Measurements from ENCODE around the gene CCDC178.

The CCDC178 gene

DNA sequence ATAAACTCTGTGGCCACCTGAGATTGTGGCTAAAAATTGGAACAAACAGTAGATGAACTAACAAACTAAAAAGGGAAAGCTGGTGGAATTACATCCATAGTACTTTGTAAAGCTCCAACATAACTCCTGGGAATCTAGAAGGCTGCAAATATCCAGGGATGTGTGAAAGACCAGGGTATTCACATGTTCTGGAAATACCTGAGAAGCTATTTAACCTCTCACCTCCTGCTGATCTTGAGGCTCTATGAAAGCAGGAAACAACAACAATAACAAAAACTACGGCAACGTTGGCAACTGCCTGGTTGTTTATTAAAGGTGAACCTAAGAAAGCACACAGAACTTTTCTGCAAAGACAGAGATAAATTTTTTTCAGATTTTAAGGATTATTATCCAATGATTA, 171.3 kb downstream of the CCDC178 start:
- ATAC-seq (replicated peaks; ENCODE audit: extremely low read depth, poor library complexity, severe bottlenecking), result no peak
- no peaks in the 10 kb centered on the region for H3K4me1 Mint-ChIP-seq
- H3K4me3 Mint-ChIP-seq, result no peak overlapping the region
- no peak for DNase-seq (ENCODE audit: low spot score in 2 of 2)
- H3K27me3 Mint-ChIP-seq, result no peaks in the 10 kb centered on the region
- H3K9me3 Mint-ChIP-seq, result peaks cover 7% of the 10 kb centered on the region
- no peak overlapping the region for H3K27ac Mint-ChIP-seq (ENCODE audit: low read depth)
- no peaks in the 10 kb centered on the region for H3K36me3 Mint-ChIP-seq (ENCODE audit: insufficient read depth)

DNA sequence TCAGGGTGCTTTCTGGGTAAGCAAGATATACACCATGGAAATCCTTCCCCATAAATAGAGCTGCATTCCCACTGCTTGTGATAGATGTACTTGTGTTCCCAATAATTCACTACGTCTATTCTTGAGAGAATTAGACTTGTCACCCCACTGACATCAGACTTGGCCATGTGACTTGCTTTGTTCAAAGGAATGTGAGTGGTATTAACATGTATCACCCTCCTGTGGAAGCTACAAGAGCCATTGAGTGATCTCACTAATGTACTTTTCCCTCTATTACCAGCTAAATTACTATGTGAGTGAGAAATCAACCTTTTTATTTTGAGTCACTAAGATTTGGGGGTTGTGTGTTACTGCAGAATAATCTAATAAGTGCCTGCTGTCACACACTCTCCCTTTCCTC, 176.0 kb downstream of the CCDC178 start:
- no peak for DNase-seq (ENCODE audit: low spot score in 2 of 2)
- H3K4me3 Mint-ChIP-seq, result no peak overlapping the region
- ATAC-seq (replicated peaks; ENCODE audit: extremely low read depth, poor library complexity, severe bottlenecking), result no peak
- H3K36me3 Mint-ChIP-seq (ENCODE audit: insufficient read depth), result no peaks in the 10 kb centered on the region
- peaks cover 13% of the 10 kb centered on the region for H3K9me3 Mint-ChIP-seq
- H3K27ac Mint-ChIP-seq (ENCODE audit: low read depth), result no peak overlapping the region
- H3K27me3 Mint-ChIP-seq, result no peaks in the 10 kb centered on the region
- no peaks in the 10 kb centered on the region for H3K4me1 Mint-ChIP-seq

DNA sequence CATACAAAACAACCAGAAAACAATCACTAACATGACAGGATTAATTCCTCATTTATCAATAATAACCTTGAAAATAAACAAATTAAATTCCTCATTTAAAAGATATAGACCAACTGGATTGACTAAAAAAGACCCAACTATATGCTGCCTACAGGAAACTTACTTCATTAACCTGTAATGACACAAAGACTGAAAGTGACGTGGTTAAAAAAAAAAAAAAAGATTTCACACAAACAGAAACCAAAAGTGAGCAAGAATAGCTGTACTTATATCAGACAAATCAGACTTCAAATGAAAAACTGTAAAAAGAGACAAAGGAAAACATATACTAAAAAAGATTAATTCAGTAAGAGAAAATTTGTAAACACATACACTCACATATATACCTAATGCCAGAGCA, 201.2 kb downstream of the CCDC178 start:
- Mint-ChIP-seq H3K9me3 (peaks cover 33% of the 10 kb centered on the region), H3K4me1 (no peaks in the 10 kb centered on the region), H3K27me3 (no peaks in the 10 kb centered on the region), H3K27ac (ENCODE audit: low read depth) (no peak overlapping the region), H3K36me3 (ENCODE audit: insufficient read depth) (peaks cover 2% of the 10 kb centered on the region), H3K4me3 (no peak overlapping the region)
- DNase-seq (ENCODE audit: low spot score in 2 of 2), result no peak
- ATAC-seq (replicated peaks; ENCODE audit: extremely low read depth, poor library complexity, severe bottlenecking), result no peak

DNA sequence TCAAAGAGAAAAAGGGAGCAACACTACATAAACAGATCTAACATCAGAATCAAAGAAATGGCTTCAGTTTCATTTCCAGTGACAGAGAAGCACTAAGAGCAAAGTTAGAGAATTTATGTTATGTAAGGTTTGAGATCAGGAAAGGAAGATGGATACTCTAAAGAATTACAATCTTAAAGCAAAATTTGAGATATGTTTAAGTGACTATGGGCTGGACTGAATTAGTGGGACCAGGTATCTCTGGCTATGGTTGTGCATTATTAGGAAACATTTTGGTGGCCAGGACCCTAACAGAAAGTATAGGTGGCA, 208.2 kb downstream of the CCDC178 start:
- no peaks in the 10 kb centered on the region for H3K27me3 Mint-ChIP-seq
- H3K4me3 Mint-ChIP-seq, result no peak overlapping the region
- ATAC-seq (replicated peaks; ENCODE audit: extremely low read depth, poor library complexity, severe bottlenecking) (no peak), DNase-seq (ENCODE audit: low spot score in 2 of 2) (no peak)
- H3K4me1 Mint-ChIP-seq, result no peaks in the 10 kb centered on the region
- no peaks in the 10 kb centered on the region for H3K36me3 Mint-ChIP-seq (ENCODE audit: insufficient read depth)
- no peaks in the 10 kb centered on the region for H3K9me3 Mint-ChIP-seq
- no peak overlapping the region for H3K27ac Mint-ChIP-seq (ENCODE audit: low read depth)

DNA sequence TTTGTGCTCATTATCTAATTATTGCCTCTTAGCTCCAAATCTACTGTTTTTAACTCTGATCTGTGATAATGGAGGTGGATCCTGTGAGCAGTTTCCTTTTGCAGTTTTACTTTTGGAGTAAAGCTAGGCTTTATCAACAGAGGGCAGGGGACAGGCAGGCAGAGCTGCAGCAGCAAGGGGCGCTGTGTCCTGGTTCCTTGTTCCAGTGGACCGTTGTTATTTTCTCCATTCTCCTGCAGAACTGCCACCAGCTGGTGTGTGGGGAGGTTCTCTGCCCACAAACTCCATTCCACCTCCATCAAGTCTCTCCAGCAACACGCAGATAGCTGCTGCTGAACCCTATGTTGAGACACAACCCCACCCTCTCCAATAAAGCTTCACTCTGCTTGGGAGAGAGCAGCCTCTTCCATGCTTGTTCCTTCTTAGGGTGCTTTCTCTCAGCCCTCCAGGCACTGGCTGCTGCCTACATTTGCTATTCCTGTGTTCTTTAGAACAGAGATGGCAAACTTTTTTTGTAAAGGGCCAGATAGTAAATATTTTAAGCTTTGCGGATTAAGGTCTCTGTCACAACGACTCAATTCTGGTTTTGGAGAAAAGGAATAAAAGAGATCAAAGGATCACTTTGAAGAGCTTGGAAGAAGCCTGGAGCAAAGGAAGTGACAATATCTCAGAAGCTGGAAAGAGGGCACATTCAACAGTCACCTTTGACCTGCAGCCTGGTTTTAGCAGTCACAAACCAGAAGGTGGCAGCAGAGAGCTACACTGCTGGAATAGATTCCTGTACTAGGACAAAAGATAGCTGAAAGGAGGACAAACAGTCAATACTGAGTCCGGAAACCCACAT, 208.8 kb downstream of the CCDC178 start:
- no peak overlapping the region for H3K27ac Mint-ChIP-seq (ENCODE audit: low read depth)
- DNase-seq (ENCODE audit: low spot score in 2 of 2) (no peak), ATAC-seq (replicated peaks; ENCODE audit: extremely low read depth, poor library complexity, severe bottlenecking) (peak; percentile 14)
- no peaks in the 10 kb centered on the region for H3K36me3 Mint-ChIP-seq (ENCODE audit: insufficient read depth)
- no peaks in the 10 kb centered on the region for H3K4me1 Mint-ChIP-seq
- no peaks in the 10 kb centered on the region for H3K9me3 Mint-ChIP-seq
- no peak overlapping the region for H3K4me3 Mint-ChIP-seq
- H3K27me3 Mint-ChIP-seq, result no peaks in the 10 kb centered on the region

DNA sequence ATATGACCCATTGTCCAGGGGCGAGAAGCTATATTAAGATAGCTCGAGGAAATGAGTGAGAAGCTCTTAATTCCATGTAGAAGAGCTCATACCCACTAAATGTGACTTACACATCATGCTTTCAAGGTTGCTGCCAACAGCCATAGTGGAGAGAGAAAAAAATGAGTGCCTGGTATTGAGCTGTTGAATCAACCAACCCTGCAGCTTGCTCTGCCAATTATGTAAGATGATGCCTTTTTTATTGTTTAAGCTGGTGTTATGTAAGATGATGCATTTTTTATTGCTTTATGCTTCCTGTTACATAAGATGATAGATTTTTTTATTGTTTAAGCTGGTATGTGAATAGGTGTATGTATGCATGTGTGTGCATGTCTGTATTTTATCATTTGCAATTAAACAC, 228.2 kb downstream of the CCDC178 start:
- peaks cover 6% of the 10 kb centered on the region for H3K9me3 Mint-ChIP-seq
- DNase-seq (ENCODE audit: low spot score in 2 of 2) (no peak), ATAC-seq (replicated peaks; ENCODE audit: extremely low read depth, poor library complexity, severe bottlenecking) (no peak)
- no peak overlapping the region for H3K27ac Mint-ChIP-seq (ENCODE audit: low read depth)
- H3K36me3 Mint-ChIP-seq (ENCODE audit: insufficient read depth), result no peaks in the 10 kb centered on the region
- no peaks in the 10 kb centered on the region for H3K27me3 Mint-ChIP-seq
- no peaks in the 10 kb centered on the region for H3K4me1 Mint-ChIP-seq
- H3K4me3 Mint-ChIP-seq, result no peak overlapping the region

DNA sequence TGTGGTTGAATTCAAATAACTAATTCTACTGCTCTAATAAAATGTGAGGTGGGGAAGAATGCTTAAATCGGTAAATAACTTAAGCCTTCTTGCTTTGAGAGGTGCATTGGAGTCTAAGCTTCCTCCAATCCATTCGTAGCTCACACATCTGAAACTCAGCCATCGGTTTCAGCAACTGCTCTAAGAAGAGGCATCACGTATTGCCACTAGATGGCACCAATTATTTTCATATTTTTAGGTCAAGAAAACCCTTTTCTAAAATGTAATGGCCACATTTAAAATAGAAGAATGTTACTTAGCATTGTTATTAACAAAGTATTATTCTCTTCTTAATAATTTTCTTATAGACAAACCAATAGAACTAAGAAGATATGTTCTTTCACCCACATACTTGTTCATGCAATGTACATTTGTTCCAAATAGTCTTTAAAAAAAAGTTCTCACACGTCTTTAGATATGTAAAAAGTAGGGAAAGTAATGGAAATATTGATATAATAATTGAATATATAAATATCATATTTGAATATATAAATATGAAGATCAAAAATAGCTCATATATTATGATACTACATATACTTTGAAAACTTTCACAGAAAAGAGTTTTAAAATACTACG, 229.8 kb downstream of the CCDC178 start:
- Mint-ChIP-seq H3K9me3 (peaks cover 6% of the 10 kb centered on the region), H3K27me3 (no peaks in the 10 kb centered on the region), H3K27ac (ENCODE audit: low read depth) (no peak overlapping the region), H3K4me1 (no peaks in the 10 kb centered on the region), H3K36me3 (ENCODE audit: insufficient read depth) (no peaks in the 10 kb centered on the region), H3K4me3 (no peak overlapping the region)
- no peak for ATAC-seq (replicated peaks; ENCODE audit: extremely low read depth, poor library complexity, severe bottlenecking)
- no peak for DNase-seq (ENCODE audit: low spot score in 2 of 2)

DNA sequence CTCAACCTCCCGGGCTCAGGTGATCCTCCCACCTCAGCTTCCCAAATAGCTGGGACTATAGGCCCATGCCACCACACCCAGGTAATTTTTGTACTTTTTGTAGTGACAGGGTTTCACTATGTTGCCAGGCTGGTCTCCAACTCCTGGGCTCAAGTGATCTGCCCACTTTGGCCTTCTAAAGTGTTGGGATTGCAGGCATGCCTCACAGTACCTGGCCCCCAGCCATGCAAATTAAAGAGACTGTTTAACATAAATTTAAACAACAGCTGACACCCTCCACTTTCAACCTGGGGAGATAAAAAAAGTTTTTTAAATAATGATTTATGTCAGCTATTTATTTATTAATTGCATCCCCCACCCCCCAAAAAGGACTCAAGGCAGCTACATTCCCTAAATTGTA, 234.7 kb downstream of the CCDC178 start:
- Mint-ChIP-seq H3K4me3 (no peak overlapping the region), H3K4me1 (no peaks in the 10 kb centered on the region), H3K9me3 (peaks cover 12% of the 10 kb centered on the region), H3K27me3 (no peaks in the 10 kb centered on the region), H3K27ac (ENCODE audit: low read depth) (no peak overlapping the region), H3K36me3 (ENCODE audit: insufficient read depth) (no peaks in the 10 kb centered on the region)
- DNase-seq (ENCODE audit: low spot score in 2 of 2) (no peak), ATAC-seq (replicated peaks; ENCODE audit: extremely low read depth, poor library complexity, severe bottlenecking) (no peak)

DNA sequence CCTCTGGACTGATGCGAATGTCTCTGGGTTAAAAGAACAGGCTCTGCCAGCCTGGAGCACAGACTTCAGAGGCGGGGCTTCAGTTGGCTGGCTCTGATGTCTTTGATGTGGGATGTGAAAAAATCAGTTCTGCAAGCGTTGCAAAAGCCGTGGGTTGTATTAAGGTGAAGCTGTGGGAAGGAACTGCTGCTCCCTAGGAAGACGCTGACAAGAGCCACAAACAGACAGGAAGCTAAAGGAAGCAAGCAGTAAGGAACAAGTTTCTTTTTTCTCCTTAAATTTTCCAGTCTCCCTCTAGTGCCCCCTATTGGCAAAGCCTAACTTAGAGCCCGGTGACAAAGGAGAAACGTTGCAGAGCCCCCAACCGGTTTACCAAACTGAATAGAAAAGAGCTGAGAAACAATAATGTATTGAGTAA, 239.0 kb downstream of the CCDC178 start:
- Mint-ChIP-seq H3K27ac (ENCODE audit: low read depth) (no peak overlapping the region), H3K9me3 (peaks cover 17% of the 10 kb centered on the region), H3K27me3 (no peaks in the 10 kb centered on the region), H3K4me1 (no peaks in the 10 kb centered on the region), H3K36me3 (ENCODE audit: insufficient read depth) (no peaks in the 10 kb centered on the region), H3K4me3 (no peak overlapping the region)
- ATAC-seq (replicated peaks; ENCODE audit: extremely low read depth, poor library complexity, severe bottlenecking) (no peak), DNase-seq (ENCODE audit: low spot score in 2 of 2) (no peak)

DNA sequence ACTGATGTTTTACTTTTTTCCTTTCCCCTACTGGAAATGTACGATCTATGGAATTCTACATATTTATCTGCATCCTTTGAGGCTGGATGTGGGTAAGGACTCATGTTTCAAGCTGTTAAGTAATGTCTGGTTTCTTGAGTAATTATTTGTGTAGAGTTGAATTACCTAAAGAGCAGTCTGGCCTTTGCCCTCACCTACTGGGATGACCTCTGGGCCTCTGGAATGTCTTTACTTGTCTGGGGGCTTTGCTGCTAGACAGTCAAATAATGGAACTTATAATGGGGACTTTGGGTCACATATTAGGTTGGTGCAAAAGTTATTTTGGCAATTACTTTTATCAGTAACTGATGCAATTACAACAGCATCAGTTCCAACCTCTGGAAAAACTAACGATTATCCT, 244.7 kb downstream of the CCDC178 start:
- no peak overlapping the region for H3K4me3 Mint-ChIP-seq
- H3K36me3 Mint-ChIP-seq (ENCODE audit: insufficient read depth), result peaks cover 2% of the 10 kb centered on the region
- ATAC-seq (replicated peaks; ENCODE audit: extremely low read depth, poor library complexity, severe bottlenecking) (no peak), DNase-seq (ENCODE audit: low spot score in 2 of 2) (no peak)
- no peaks in the 10 kb centered on the region for H3K4me1 Mint-ChIP-seq
- no peak overlapping the region for H3K27ac Mint-ChIP-seq (ENCODE audit: low read depth)
- no peaks in the 10 kb centered on the region for H3K27me3 Mint-ChIP-seq
- peaks cover 19% of the 10 kb centered on the region for H3K9me3 Mint-ChIP-seq

DNA sequence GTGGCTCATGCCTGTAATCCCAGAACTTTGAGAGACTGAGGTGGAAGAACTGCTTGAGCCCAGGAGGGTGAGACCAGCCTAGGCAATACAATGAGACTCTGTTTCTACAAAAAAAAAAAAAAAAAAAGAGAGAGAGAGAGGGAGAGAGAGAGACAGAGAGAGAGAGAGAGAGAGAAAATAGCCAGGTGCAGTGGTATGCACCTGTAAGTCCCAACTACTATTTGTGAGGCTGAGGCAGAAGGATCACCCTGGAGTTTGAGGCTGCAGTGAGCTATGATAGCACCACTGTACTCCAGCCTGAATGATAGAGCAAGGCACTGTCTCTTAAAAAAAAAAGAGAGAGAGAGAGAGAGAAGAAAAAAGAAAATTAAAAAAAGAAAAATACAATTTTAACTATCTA, 245.7 kb downstream of the CCDC178 start:
- DNase-seq (ENCODE audit: low spot score in 2 of 2) (no peak), ATAC-seq (replicated peaks; ENCODE audit: extremely low read depth, poor library complexity, severe bottlenecking) (no peak)
- Mint-ChIP-seq H3K27ac (ENCODE audit: low read depth) (no peak overlapping the region), H3K27me3 (no peaks in the 10 kb centered on the region), H3K36me3 (ENCODE audit: insufficient read depth) (peaks cover 2% of the 10 kb centered on the region), H3K4me1 (no peaks in the 10 kb centered on the region), H3K4me3 (no peak overlapping the region), H3K9me3 (peaks cover 16% of the 10 kb centered on the region)

DNA sequence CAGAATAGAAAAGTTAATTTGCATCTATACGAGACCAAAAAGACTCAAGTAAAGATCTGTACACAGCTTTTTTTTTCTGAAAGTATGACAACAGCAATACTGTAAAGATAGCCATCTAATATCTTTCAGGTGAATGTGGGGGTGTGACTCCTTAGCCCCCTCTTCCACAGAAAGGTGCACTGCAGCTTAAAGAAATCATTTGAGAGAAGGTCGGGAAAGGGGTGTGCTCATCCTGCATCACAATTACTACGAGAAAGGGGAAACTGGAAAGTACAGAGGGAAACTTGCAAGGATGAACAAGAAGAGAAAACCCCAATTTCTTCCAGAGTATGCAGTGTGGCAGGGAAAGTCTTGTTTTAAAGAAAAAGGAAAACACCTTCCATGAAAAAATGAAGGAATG, 255.6 kb downstream of the CCDC178 start:
- no peak overlapping the region for H3K4me3 Mint-ChIP-seq
- H3K4me1 Mint-ChIP-seq, result no peaks in the 10 kb centered on the region
- ATAC-seq (replicated peaks; ENCODE audit: extremely low read depth, poor library complexity, severe bottlenecking) (no peak), DNase-seq (ENCODE audit: low spot score in 2 of 2) (no peak)
- H3K27ac Mint-ChIP-seq (ENCODE audit: low read depth), result no peak overlapping the region
- H3K27me3 Mint-ChIP-seq, result no peaks in the 10 kb centered on the region
- H3K36me3 Mint-ChIP-seq (ENCODE audit: insufficient read depth), result no peaks in the 10 kb centered on the region
- H3K9me3 Mint-ChIP-seq, result peaks cover 11% of the 10 kb centered on the region

DNA sequence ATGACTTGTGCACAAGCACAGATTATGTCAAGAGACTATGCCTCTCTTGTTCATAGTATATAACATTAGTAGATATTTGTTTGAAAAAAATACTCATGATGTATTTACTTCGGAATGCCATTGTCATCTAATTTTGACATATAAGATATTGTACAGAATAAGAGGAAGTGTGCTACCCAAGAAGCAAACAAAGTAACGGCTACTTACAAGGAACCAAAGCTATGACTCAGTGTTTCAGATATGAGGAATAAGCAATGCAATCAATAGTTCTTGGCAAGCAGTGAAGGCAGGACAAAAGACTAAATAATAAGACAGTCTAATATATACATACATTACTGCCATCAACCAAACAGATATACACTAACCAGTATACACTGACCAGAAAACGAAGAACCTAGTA, 256.3 kb downstream of the CCDC178 start:
- Mint-ChIP-seq H3K27ac (ENCODE audit: low read depth) (no peak overlapping the region), H3K27me3 (no peaks in the 10 kb centered on the region)

More for the DNA sequence above, 256.3 kb downstream of the CCDC178 start:
- Mint-ChIP-seq H3K36me3 (ENCODE audit: insufficient read depth) (no peaks in the 10 kb centered on the region), H3K4me3 (no peak overlapping the region), H3K9me3 (peaks cover 11% of the 10 kb centered on the region), H3K4me1 (no peaks in the 10 kb centered on the region)
- DNase-seq (ENCODE audit: low spot score in 2 of 2) (no peak), ATAC-seq (replicated peaks; ENCODE audit: extremely low read depth, poor library complexity, severe bottlenecking) (no peak)

All from central memory CD8-positive, alpha-beta T cell (primary cell).